ENCODE data around the gene TSBP1. TPM values are rescaled to one million over a fixed set of nuclear protein-coding genes. Genes with fewer than 3 reads are reported as not detected.

The TSBP1 gene
- not detected for total RNA-seq
- long read RNA-seq, donor 1, result 0 reads
- long read RNA-seq, donor 2, result 0 reads

DNA sequence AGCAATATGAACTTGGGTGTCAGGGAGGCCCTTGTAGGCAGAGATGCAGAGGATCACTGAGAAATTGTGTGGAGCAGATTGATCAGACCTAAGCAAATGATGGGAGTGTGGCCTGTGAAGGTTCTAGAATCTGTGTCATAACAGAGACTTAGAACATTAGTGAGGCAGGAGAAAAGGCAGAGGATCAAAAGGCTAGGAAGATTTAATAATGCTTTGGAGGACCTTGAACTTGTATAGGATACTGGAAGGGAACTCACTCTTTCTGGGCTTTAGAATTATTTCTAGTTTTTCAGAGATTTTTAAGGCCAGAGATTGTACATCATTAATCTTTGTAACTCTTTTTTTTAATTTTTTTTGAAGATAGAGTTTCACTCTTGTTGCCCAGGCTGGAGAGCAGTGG is at the start of gene TSBP1:
TSS of gene TSBP1 (minus strand) at position 101 of the 400 bp plus-strand sequence. CDS start 197 bp downstream, outside the sequence.
- TF ChIP-seq, protein P1, sequence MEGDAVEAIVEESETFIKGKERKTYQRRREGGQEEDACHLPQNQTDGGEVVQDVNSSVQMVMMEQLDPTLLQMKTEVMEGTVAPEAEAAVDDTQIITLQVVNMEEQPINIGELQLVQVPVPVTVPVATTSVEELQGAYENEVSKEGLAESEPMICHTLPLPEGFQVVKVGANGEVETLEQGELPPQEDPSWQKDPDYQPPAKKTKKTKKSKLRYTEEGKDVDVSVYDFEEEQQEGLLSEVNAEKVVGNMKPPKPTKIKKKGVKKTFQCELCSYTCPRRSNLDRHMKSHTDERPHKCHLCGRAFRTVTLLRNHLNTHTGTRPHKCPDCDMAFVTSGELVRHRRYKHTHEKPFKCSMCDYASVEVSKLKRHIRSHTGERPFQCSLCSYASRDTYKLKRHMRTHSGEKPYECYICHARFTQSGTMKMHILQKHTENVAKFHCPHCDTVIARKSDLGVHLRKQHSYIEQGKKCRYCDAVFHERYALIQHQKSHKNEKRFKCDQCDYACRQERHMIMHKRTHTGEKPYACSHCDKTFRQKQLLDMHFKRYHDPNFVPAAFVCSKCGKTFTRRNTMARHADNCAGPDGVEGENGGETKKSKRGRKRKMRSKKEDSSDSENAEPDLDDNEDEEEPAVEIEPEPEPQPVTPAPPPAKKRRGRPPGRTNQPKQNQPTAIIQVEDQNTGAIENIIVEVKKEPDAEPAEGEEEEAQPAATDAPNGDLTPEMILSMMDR (IDR thresholded peaks at IDR 0.05), result no peak
- Histone ChIP-seq H3K4me1 (ENCODE audit: low read depth) (no peaks in the 10 kb centered on the region), H3K4me3 (no peak within 1 kb of the TSS), H3K36me3 (ENCODE audit: low read depth) (no peaks in the 10 kb centered on the region), H3K9me3 (no peaks in the 10 kb centered on the region)
- intact Hi-C loops (cut with DNase I, micrococcal nuclease), result no loop called here
- ATAC-seq (no peak), DNase-seq (no peak)

GRCh38 chr6:32416036-32416435 is 44.3 kb upstream of the TSBP1 start:
- H3K9me3 ChIP-seq, result no peaks in the 10 kb centered on the region
- ATAC-seq (no peak), DNase-seq (no peak)
- intact Hi-C loops (cut with DNase I, micrococcal nuclease), result loop anchor here (5.0 to 10.0 kb wide), 2 partner anchors 286 to 369 kb away; no protein-coding TSS in a partner anchor
- no peaks in the 10 kb centered on the region for H3K36me3 ChIP-seq (ENCODE audit: low read depth)
- H3K4me1 ChIP-seq (ENCODE audit: low read depth), result peaks cover 11% of the 10 kb centered on the region
- TF ChIP-seq, protein P1 (IDR thresholded peaks at IDR 0.05), result no peak
- no peak overlapping the region for H3K4me3 ChIP-seq

DNA sequence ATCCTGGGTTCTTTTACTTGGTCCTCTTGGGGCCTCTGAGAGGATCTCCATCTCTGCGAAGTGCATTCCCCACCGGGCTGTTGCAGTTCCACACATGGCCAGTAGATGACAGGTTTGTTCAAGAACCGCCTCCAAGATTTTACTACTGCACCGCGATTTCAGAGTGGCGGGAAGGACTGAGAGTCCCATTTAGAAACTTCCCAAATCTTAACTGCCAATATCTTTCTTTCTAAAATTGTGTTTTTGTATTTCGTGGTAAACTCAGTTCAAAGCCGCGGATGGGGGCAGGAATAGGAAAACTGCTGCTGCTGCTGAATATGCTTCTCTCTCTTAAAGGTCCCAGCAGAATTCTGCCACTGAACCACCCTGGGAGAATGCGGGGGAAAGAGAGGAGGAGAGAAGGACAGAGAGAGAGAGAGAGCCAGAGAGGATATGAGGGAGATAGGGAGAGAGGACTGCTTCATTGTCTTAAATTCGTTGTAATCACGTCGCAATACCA is 43.9 kb upstream of the TSBP1 start:
- TF ChIP-seq, protein P1 (IDR thresholded peaks at IDR 0.05), result peak; percentile 99
- Histone ChIP-seq H3K9me3 (no peaks in the 10 kb centered on the region), H3K4me3 (no peak overlapping the region), H3K4me1 (ENCODE audit: low read depth) (peaks cover 11% of the 10 kb centered on the region), H3K36me3 (ENCODE audit: low read depth) (no peaks in the 10 kb centered on the region)
- ATAC-seq (peak; percentile 82), DNase-seq (peak; percentile 55 to 89 (median 75))
- intact Hi-C loops (cut with DNase I, micrococcal nuclease), result loop anchor here (5.0 to 10.0 kb wide), 2 partner anchors 287 to 369 kb away; no protein-coding TSS in a partner anchor

GRCh38 chr6:32413427-32414047 is 41.8 kb upstream of the TSBP1 start:
- no peaks in the 10 kb centered on the region for H3K9me3 ChIP-seq
- peak; percentile 84 to 89 (median 85) for DNase-seq
- no peak overlapping the region for H3K4me3 ChIP-seq
- peaks cover 11% of the 10 kb centered on the region for H3K4me1 ChIP-seq (ENCODE audit: low read depth)
- ATAC-seq, result peak; percentile 96
- TF ChIP-seq, protein P1 (IDR thresholded peaks at IDR 0.05), result peak; percentile 93
- no peaks in the 10 kb centered on the region for H3K36me3 ChIP-seq (ENCODE audit: low read depth)
- intact Hi-C loops (cut with DNase I, micrococcal nuclease), result loop anchor here (5.0 to 10.0 kb wide), 2 partner anchors 371 to 384 kb away; no protein-coding TSS in a partner anchor

- DNase-seq (peak in 1 of 3 donors; percentile 24), ATAC-seq (peak; percentile 73)
- H3K9me3 ChIP-seq, result no peaks in the 10 kb centered on the region
- no peaks in the 10 kb centered on the region for H3K36me3 ChIP-seq (ENCODE audit: low read depth)
- no peak overlapping the region for H3K4me3 ChIP-seq
- TF ChIP-seq, protein P1 (IDR thresholded peaks at IDR 0.05), result no peak
- intact Hi-C loops (cut with DNase I, micrococcal nuclease), result loop anchor here (5.0 to 10.0 kb wide), 2 partner anchors 373 to 386 kb away; no protein-coding TSS in a partner anchor
- peaks cover 11% of the 10 kb centered on the region for H3K4me1 ChIP-seq (ENCODE audit: low read depth)
These were observed 40.0 kb upstream of the TSBP1 start for GRCh38 chr6:32411566-32412327.
